ENCODE results near the gene CCDC157.

The CCDC157 gene

DNA sequence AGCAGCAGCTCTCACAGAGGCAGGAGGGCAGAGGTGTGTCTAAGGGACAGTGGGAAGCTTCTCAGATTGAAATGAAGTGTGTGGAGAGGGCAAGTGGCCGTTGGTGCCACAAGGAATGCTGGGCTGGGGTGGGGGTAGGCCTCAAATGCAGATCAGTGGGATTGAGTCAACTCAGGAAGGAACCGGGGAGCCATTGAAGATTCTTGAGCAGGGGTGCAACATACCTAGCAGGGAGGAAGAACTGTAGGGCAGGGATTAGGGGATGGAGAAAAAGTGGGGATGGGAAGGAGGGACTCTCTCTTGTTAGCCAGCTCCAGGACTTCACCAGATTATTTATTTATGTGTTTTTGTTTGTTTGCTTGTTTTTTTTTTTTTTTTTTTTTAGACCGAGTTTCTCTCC is 37.1 kb downstream of the CCDC157 start:
- TF ChIP-seq, protein P1, sequence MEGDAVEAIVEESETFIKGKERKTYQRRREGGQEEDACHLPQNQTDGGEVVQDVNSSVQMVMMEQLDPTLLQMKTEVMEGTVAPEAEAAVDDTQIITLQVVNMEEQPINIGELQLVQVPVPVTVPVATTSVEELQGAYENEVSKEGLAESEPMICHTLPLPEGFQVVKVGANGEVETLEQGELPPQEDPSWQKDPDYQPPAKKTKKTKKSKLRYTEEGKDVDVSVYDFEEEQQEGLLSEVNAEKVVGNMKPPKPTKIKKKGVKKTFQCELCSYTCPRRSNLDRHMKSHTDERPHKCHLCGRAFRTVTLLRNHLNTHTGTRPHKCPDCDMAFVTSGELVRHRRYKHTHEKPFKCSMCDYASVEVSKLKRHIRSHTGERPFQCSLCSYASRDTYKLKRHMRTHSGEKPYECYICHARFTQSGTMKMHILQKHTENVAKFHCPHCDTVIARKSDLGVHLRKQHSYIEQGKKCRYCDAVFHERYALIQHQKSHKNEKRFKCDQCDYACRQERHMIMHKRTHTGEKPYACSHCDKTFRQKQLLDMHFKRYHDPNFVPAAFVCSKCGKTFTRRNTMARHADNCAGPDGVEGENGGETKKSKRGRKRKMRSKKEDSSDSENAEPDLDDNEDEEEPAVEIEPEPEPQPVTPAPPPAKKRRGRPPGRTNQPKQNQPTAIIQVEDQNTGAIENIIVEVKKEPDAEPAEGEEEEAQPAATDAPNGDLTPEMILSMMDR (IDR thresholded peaks at IDR 0.05; ENCODE audit: insufficient read depth, low read length) = no peak
- TF ChIP-seq, protein P2, sequence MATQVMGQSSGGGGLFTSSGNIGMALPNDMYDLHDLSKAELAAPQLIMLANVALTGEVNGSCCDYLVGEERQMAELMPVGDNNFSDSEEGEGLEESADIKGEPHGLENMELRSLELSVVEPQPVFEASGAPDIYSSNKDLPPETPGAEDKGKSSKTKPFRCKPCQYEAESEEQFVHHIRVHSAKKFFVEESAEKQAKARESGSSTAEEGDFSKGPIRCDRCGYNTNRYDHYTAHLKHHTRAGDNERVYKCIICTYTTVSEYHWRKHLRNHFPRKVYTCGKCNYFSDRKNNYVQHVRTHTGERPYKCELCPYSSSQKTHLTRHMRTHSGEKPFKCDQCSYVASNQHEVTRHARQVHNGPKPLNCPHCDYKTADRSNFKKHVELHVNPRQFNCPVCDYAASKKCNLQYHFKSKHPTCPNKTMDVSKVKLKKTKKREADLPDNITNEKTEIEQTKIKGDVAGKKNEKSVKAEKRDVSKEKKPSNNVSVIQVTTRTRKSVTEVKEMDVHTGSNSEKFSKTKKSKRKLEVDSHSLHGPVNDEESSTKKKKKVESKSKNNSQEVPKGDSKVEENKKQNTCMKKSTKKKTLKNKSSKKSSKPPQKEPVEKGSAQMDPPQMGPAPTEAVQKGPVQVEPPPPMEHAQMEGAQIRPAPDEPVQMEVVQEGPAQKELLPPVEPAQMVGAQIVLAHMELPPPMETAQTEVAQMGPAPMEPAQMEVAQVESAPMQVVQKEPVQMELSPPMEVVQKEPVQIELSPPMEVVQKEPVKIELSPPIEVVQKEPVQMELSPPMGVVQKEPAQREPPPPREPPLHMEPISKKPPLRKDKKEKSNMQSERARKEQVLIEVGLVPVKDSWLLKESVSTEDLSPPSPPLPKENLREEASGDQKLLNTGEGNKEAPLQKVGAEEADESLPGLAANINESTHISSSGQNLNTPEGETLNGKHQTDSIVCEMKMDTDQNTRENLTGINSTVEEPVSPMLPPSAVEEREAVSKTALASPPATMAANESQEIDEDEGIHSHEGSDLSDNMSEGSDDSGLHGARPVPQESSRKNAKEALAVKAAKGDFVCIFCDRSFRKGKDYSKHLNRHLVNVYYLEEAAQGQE (IDR thresholded peaks at IDR 0.05; ENCODE audit: insufficient replicate concordance, low read depth) = no peak
- no peak for TF ChIP-seq SPI1 (IDR thresholded peaks at IDR 0.05; ENCODE audit: borderline replicate concordance, low read depth)
- H3K27me3 ChIP-seq (ENCODE audit: insufficient read depth, poor library complexity, severe bottlenecking) = peaks cover 14% of the 10 kb centered on the region

DNA sequence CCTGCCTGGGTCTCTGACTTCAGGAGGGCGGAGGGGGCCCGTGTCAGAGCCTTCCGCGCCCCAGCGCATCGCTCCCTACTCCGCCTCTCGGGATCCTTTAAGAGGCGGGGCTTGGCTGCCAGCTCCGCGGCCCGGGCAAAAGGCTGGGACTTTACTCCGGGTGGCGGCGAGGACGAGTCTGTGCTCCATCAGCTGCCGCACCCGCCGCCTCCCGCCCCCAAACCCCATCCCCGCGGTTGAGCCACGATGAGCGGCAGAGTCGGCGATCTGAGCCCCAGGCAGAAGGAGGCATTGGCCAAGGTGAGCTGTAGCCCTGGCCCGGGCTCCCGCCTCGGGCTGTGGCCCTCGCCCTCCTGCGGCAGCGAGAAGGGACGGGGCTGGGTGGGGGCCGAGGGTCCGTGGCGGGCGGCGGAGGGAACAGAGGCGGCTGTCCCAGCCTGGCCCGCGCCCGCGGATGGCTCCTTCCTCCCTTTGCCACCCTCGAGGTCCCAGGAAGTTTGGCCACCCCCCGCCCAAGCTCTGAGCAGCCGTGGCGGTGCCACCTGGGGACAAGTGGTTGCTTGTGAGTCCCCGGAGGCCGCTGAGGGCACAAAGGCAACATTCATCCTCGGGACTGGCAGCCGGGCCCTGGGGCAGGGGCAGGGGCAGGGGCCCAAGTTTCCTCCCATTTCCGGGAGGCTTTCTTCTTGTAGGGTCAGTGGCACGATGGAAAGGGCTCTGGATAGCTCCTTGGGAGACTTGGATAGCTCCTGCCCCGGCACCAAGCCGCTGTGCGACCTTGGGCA is 40.3 kb downstream of the CCDC157 start, which contains the start of gene SEC14L2:
Gene SEC14L2, plus strand, starts transcription at position 148 of the 785 bp plus-strand sequence. Its CDS starts 99 bp downstream, at position 247.
- Histone ChIP-seq H3K27me3 (ENCODE audit: insufficient read depth, poor library complexity, severe bottlenecking) (peaks cover 16% of the 10 kb centered on the region), H3K4me3 (replicated peaks; ENCODE audit: insufficient read depth, low read length) (peak within 1 kb of the TSS; percentile 17), H3K27ac (replicated peaks) (no peak within 1 kb of the TSS)
- no peak for DNase-seq (ENCODE audit: low read depth in 1 of 2, low spot score in 1 of 2)
- no peak for TF ChIP-seq POLR2AphosphoS5 (IDR thresholded peaks at IDR 0.05; ENCODE audit: low read depth)
- TF ChIP-seq SPI1 (IDR thresholded peaks at IDR 0.05; ENCODE audit: borderline replicate concordance, low read depth) = no peak
- TF ChIP-seq, protein P1 (IDR thresholded peaks at IDR 0.05; ENCODE audit: insufficient read depth, low read length) = no peak
- no peak for TF ChIP-seq GABPA (IDR thresholded peaks at IDR 0.05; ENCODE audit: low read depth)
- TF ChIP-seq, protein P2 (IDR thresholded peaks at IDR 0.05; ENCODE audit: insufficient replicate concordance, low read depth) = no peak

More for the DNA sequence above, 37.1 kb downstream of the CCDC157 start:
- Histone ChIP-seq H3K27ac (replicated peaks) (no peak overlapping the region), H3K4me3 (replicated peaks; ENCODE audit: insufficient read depth, low read length) (no peak overlapping the region)
- no peak for DNase-seq (ENCODE audit: low read depth in 1 of 2, low spot score in 1 of 2)

GRCh38 chr22:30397656-30398635 is 41.1 kb downstream of the CCDC157 start:
- H3K27ac ChIP-seq (replicated peaks) = no peak overlapping the region
- peaks cover 16% of the 10 kb centered on the region for H3K27me3 ChIP-seq (ENCODE audit: insufficient read depth, poor library complexity, severe bottlenecking)
- no peak for DNase-seq (ENCODE audit: low read depth in 1 of 2, low spot score in 1 of 2)
- H3K4me3 ChIP-seq (replicated peaks; ENCODE audit: insufficient read depth, low read length) = no peak overlapping the region
- TF ChIP-seq GABPA (IDR thresholded peaks at IDR 0.05; ENCODE audit: low read depth) (no peak), POLR2AphosphoS5 (IDR thresholded peaks at IDR 0.05; ENCODE audit: low read depth) (no peak), SPI1 (IDR thresholded peaks at IDR 0.05; ENCODE audit: borderline replicate concordance, low read depth) (no peak)
- TF ChIP-seq, protein P1 (IDR thresholded peaks at IDR 0.05; ENCODE audit: insufficient read depth, low read length) = no peak
- TF ChIP-seq, protein P2 (IDR thresholded peaks at IDR 0.05; ENCODE audit: insufficient replicate concordance, low read depth) = no peak
